A549 treated with DMSO at 1 μM for 4 hours (cell line): ENCODE results near the gene USP9X. TPM values are rescaled to one million over a fixed set of nuclear protein-coding genes. Genes with fewer than 3 reads are reported as not detected.

Experiments
- total RNA-seq: library from RNA; stranded (reverse); fragments of 200-300 nt; extraction: Qiagen RNA extraction; gene quantifications from 5 replicates; pipeline ENCODE4 v1.2.3, GENCODE V29; 2022; ENCODE audit warnings: low read depth

The USP9X gene, protein sequence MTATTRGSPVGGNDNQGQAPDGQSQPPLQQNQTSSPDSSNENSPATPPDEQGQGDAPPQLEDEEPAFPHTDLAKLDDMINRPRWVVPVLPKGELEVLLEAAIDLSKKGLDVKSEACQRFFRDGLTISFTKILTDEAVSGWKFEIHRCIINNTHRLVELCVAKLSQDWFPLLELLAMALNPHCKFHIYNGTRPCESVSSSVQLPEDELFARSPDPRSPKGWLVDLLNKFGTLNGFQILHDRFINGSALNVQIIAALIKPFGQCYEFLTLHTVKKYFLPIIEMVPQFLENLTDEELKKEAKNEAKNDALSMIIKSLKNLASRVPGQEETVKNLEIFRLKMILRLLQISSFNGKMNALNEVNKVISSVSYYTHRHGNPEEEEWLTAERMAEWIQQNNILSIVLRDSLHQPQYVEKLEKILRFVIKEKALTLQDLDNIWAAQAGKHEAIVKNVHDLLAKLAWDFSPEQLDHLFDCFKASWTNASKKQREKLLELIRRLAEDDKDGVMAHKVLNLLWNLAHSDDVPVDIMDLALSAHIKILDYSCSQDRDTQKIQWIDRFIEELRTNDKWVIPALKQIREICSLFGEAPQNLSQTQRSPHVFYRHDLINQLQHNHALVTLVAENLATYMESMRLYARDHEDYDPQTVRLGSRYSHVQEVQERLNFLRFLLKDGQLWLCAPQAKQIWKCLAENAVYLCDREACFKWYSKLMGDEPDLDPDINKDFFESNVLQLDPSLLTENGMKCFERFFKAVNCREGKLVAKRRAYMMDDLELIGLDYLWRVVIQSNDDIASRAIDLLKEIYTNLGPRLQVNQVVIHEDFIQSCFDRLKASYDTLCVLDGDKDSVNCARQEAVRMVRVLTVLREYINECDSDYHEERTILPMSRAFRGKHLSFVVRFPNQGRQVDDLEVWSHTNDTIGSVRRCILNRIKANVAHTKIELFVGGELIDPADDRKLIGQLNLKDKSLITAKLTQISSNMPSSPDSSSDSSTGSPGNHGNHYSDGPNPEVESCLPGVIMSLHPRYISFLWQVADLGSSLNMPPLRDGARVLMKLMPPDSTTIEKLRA (N-terminal part only)
- 27.4 to 38.5 TPM (median 33.4 TPM) in 5 replicates for total RNA-seq

DNA sequence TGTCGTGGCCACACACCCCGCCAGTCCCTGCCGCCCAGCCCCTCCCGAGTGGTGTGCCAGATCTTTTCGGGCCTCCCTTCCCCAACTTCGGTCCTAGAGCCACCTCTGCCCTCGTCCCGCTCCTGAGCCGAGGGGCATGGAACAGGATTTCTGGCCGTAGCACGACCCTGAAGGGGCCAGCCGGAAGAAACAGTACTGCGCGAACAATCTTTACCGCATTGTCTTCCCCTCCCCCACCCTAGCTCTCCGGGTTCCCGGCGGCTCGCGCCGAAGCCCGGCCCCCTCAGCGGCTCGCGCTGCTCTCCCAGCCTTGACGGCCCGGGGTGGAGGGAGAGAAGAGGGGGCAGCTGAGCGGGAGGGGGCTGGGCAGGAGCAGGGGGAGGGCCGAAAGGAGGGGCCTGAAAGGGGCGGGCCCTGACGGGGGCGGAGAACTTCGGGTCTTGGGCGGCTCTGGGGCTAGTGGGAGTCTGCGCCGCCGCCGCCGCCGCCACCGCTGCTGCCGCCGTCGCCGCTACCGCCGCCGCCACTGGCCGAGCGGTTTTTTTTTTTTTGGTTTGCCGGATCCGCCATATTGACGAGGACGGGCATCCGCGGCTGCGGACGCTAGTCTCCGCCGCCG, at the start of gene USP9X:
TSS of gene USP9X (plus strand) at position 553 of the 619 bp plus-strand sequence. CDS start 38,184 bp downstream, outside the sequence.

Other genes with a start within 250 kb of the USP9X start
- gene DDX3X, start 248.7 kb downstream of the USP9X start, total RNA-seq, result 166 to 273 TPM (median 222 TPM) in 5 replicates